K562 (cell line): Measurements from ENCODE around the gene NTF4. TPM values are rescaled to one million over a fixed set of nuclear protein-coding genes. Genes with fewer than 3 reads are reported as not detected.

Experiments
- ARID4B ChIP-seq: sonication (generic); formaldehyde crosslinking; IDR thresholded peaks from 2 replicates; pipeline ENCODE4 v1.8.0; 2022; ENCODE audit warnings: mild to moderate bottlenecking, missing genetic modification reagents
- CUX1 ChIP-seq: fragments of 200-800 bp; sonication (Bioruptor generic); IDR thresholded peaks from 2 replicates; pipeline ENCODE4 v1.6.1; 2016; ENCODE audit warnings: missing genetic modification characterization, missing compliant biosample characterization
- ETV6 ChIP-seq, 3 experiments: fragments of 150-350 bp in 1 of 3; sonication (generic) in 1 of 3; formaldehyde crosslinking in 1 of 3; IDR thresholded peaks; 2 replicates each; pipeline versions ENCODE4 v1.6.1 to v1.8.0; 2014 to 2022; ENCODE audit warnings: borderline replicate concordance in 2 of 3, low read depth in 2 of 3, antibody characterized with exemption in 1 of 3, low read length in 1 of 3, mild to moderate bottlenecking in 1 of 3, missing genetic modification reagents in 1 of 3
- FOXJ2 ChIP-seq: fragments of 200-800 bp; sonication (Bioruptor generic); IDR thresholded peaks from 2 replicates; pipeline ENCODE4 v1.6.1; 2016; ENCODE audit warnings: missing genetic modification characterization, missing compliant biosample characterization
- GATAD2A ChIP-seq: fragments of 450-650 bp; IDR thresholded peaks from 2 replicates; pipeline ENCODE4 v1.6.1; 2017
- NR4A1 ChIP-seq, 2 experiments: fragments of 250-450 bp in 1 of 2; fragments of 450-650 bp in 1 of 2; sonication (Bioruptor Pico) in 1 of 2; IDR thresholded peaks; 2 replicates each; pipeline versions ENCODE4 v1.4.0 to v1.6.1; 2016 to 2020; ENCODE audit warnings: mild to moderate bottlenecking in 2 of 2, missing compliant biosample characterization in 1 of 2, missing genetic modification characterization in 1 of 2, moderate library complexity in 1 of 2
- RBBP5 ChIP-seq: fragments of 200-600 bp; sonication (generic); IDR thresholded peaks from 2 replicates; pipeline ENCODE4 v1.6.1; 2012; ENCODE audit warnings: borderline replicate concordance, mild to moderate bottlenecking, low read length, control low read depth, inconsistent platforms; ENCODE audit not compliant: insufficient read depth, poor library complexity, severe bottlenecking
- SAFB2 ChIP-seq: fragments of 200-400 bp; formaldehyde crosslinking; IDR thresholded peaks from 2 replicates; pipeline ENCODE4 v1.6.1; 2018; ENCODE audit warnings: borderline replicate concordance, low read length, low read depth, moderate library complexity; ENCODE audit not compliant: severe bottlenecking
- TGIF2 ChIP-seq: sonication (generic); formaldehyde crosslinking; IDR thresholded peaks from 2 replicates; pipeline ENCODE4 v1.8.1; 2022; ENCODE audit warnings: mild to moderate bottlenecking, missing genetic modification reagents, moderate library complexity
- ZBTB34 ChIP-seq: fragments of 250-450 bp; sonication (Bioruptor Pico); IDR thresholded peaks from 2 replicates; pipeline ENCODE4 v1.8.0; 2021; ENCODE audit warnings: mild to moderate bottlenecking, moderate library complexity
- ZNF324 ChIP-seq: fragments of 250-450 bp; sonication (Bioruptor Pico); IDR thresholded peaks from 2 replicates; pipeline ENCODE4 v1.4.0; 2020; ENCODE audit warnings: mild to moderate bottlenecking
- ZNF589 ChIP-seq: fragments of 200-800 bp; sonication (Bioruptor generic); IDR thresholded peaks from 2 replicates; pipeline ENCODE4 v1.6.1; 2016; ENCODE audit warnings: low read depth, missing genetic modification characterization, missing compliant biosample characterization
- polyA plus RNA-seq, 8 experiments: library from polyadenylated mRNA; depleted of rRNA in 4 of 8; stranded (reverse) in 5 of 8; unstranded in 3 of 8; fragments of >200 nt; fragmentation: Nextera tagmentation in 2 of 8; fragmentation: Illumina TruSeq in 1 of 8; extraction: Ambion mirVana in 2 of 8; extraction: Trizol in 1 of 8; gene quantifications; 2 replicates each; pipeline versions ENCODE4 v1.2.1 to v1.2.3, GENCODE V29; 2011 to 2014; ENCODE audit warnings: inconsistent platforms in 1 of 8, missing spikeins in 1 of 8
- total RNA-seq, 7 experiments: library from RNA; depleted of rRNA in 6 of 7; stranded (reverse); fragments of >200 nt in 6 of 7; fragmentation: Illumina TruSeq in 2 of 7; extraction: Trizol in 2 of 7; gene quantifications; 2 replicates each; pipeline versions ENCODE4 v1.2.1 to v1.2.3, GENCODE V29; 2011 to 2021; ENCODE audit warnings: low replicate concordance in 1 of 7

NTF4 gene
- total and polyA plus RNA-seq, 9 of the 15 experiments (the other 6 are each of a cell fraction or from before 2014, with no cell fraction given), result not detected

- TF ChIP-seq ARID4B (CRISPR knock-in tag) (no peak), FOXJ2 (tag) (no peak), GATAD2A (no peak), CUX1 (CRISPR knock-in tag) (no peak), ZNF324 (CRISPR knock-in tag) (no peak), ETV6 (IDR thresholded peaks at IDR 0.05; ENCODE audit: borderline replicate concordance in 1 of 2, low read depth in 2 of 2, low read length in 1 of 2) (no peak), ETV6 (CRISPR knock-in tag; IDR thresholded peaks at IDR 0.05; ENCODE audit: borderline replicate concordance) (no peak), ZBTB34 (CRISPR knock-in tag) (no peak), SAFB2 (no peak), RBBP5 (no peak), ZNF589 (CRISPR knock-in tag) (no peak), NR4A1 (CRISPR knock-in tag; IDR thresholded peaks at IDR 0.05) (no peak), NR4A1 (tag; IDR thresholded peaks at IDR 0.05) (no peak), TGIF2 (CRISPR knock-in tag) (no peak)
- TF ChIP-seq, all 486 proteins: peak for 63
Measured at GRCh38 chr19:49073514-49074378, 9.1 kb upstream of the NTF4 start (continued).
